GM12865 (cell line): ENCODE measurements around the gene SNAP23.

ENCODE experiments used
- DNase-seq: peaks from one replicate; pipeline ENCODE4 v3.0.0; 2010; ENCODE audit warnings: low read depth
- H3K4me3 ChIP-seq: 2 replicates; pipeline ENCODE4 v1.5.1; 2011; ENCODE audit warnings: mild to moderate bottlenecking, low read depth, low read length, control low read depth
- TF ChIP-seq, protein P1 (sequence below): IDR thresholded peaks from 2 replicates; pipeline ENCODE4 v1.5.1; 2011; ENCODE audit warnings: low read length, control low read depth, low read depth, inconsistent platforms; ENCODE audit not compliant: insufficient read depth; ENCODE audit errors: missing control alignments

SNAP23 gene

GRCh38 chr15:42495361-42496212 lies at the start of gene SNAP23:
TSS of gene SNAP23 (plus strand) at chr15:42495634. CDS start at chr15:42511847, 16,213 bp downstream.
- TF ChIP-seq, protein P1, sequence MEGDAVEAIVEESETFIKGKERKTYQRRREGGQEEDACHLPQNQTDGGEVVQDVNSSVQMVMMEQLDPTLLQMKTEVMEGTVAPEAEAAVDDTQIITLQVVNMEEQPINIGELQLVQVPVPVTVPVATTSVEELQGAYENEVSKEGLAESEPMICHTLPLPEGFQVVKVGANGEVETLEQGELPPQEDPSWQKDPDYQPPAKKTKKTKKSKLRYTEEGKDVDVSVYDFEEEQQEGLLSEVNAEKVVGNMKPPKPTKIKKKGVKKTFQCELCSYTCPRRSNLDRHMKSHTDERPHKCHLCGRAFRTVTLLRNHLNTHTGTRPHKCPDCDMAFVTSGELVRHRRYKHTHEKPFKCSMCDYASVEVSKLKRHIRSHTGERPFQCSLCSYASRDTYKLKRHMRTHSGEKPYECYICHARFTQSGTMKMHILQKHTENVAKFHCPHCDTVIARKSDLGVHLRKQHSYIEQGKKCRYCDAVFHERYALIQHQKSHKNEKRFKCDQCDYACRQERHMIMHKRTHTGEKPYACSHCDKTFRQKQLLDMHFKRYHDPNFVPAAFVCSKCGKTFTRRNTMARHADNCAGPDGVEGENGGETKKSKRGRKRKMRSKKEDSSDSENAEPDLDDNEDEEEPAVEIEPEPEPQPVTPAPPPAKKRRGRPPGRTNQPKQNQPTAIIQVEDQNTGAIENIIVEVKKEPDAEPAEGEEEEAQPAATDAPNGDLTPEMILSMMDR: no peak
- peak within 1 kb of the TSS; percentile 63 for H3K4me3 ChIP-seq
- peak; percentile 92 for DNase-seq

DNA sequence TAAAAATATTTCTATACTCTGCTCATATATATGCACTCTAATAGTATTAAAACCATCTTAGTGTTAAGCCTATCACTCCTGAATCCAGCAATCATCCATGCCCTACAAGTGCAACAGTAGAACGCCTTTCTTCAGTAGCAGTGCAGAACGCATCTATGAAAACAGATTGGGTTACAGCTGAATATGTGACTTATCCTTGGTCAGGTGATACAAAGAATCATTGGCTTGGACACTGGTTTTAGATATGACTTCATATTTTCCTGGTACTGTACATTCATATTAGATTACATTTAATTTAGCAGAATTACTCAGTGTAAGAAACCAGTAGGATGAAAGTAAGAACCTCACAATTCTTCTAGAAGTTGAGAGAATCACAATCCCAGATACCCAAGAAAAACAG lies 47.8 kb upstream of the SNAP23 start:
- H3K4me3 ChIP-seq: no peak overlapping the region
- TF ChIP-seq, protein P1: no peak
- no peak for DNase-seq

DNA sequence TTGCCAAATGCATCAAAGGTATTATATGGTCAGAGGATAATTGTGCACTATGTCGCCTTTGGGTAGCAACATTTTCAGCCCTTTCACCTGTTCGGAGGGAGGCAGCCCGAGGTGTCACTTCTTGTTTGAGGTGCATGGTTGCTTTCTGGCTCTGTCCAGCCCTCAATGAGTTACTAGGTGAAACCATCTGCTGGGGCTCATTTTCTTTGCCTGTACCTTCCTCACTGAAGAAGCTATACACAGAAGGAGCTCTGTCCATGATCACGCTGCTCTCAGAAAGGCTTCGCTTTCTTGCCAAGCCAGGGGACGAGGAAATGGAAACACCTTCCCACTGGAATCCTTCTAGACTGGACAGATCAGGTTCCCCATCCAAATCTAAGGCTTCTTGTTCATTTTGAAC lies 47.2 kb upstream of the SNAP23 start:
- TF ChIP-seq, protein P1: no peak
- H3K4me3 ChIP-seq: no peak overlapping the region
- no peak for DNase-seq

DNA sequence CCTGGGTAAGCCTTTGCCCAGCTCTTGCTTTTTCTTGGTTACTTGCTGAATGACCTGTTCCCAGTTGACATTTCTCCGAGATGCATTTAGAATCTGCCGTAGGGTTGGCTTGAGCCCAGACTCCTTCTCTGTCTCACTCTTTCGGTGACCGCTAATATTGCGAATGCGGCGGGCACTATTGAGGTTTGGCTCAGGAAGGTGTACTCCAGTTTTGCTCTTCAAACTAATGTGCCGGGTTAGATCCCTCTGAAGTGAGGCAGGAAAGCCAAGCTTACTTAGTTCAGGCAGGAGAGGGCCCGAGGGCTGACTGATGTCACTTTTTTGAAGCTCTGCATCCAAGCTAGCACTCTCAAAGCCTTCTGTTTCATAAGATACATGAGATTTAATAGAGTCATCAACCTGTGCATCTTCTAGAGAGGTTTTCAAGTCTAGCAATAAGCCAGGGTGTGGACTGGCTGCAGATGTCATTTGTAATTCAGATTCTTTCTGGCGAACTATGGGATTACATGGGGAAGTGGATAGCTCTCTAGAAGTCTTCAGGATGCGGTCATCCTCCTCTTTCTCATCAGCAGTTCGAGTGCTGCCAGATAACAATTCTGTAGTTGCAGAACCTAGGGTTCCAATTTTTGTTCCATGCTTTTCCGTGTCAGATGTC lies 45.5 kb upstream of the SNAP23 start:
- TF ChIP-seq, protein P1: no peak
- H3K4me3 ChIP-seq: no peak overlapping the region
- no peak for DNase-seq

- TF ChIP-seq, protein P1: no peak
- H3K4me3 ChIP-seq: no peak overlapping the region
- DNase-seq: no peak
Observed at GRCh38 chr15:42450425-42450790, 45.0 kb upstream of the SNAP23 start.

- H3K4me3 ChIP-seq: no peak overlapping the region
- TF ChIP-seq, protein P1: no peak
- no peak for DNase-seq
Observed at GRCh38 chr15:42453826-42454225, 41.6 kb upstream of the SNAP23 start.
